Measurements from ENCODE around the gene C6orf120. TPM values are rescaled to one million over a fixed set of nuclear protein-coding genes. Genes with fewer than 3 reads are reported as not detected.

Gene C6orf120
- 28.2 and 30.1 TPM in 2 replicates for total RNA-seq
- 13.8 and 13.9 TPM in 2 replicates for polyA plus RNA-seq
- 9.1 and 10.5 TPM in 2 replicates for polyA plus RNA-seq (2011; cell fraction: cytosol; rRNA removed)
- polyA plus RNA-seq (2011; cell fraction: nucleus; rRNA removed) = 6.1 and 7.2 TPM in 2 replicates
- 17.9 and 21.9 TPM in 2 replicates for polyA plus RNA-seq (2012)
- 14.6 and 16.0 TPM in 2 replicates for polyA minus RNA-seq
- polyA minus RNA-seq (2011; cell fraction: cytosol; rRNA and poly(A)+ RNA removed) = 7.3 TPM
- polyA minus RNA-seq (2011; cell fraction: nucleus; rRNA and poly(A)+ RNA removed) = 12.1 and 18.8 TPM in 2 replicates
- Bru-seq, nascent RNA = percentile 88 among the genes with signal in this experiment
- percentile 96 among the genes with signal in this experiment for BruChase-seq, experiment 1, labeled RNA remaining after a 6-hour chase
- BruChase-seq, experiment 2, labeled RNA remaining after a 2-hour chase = percentile 95 among the genes with signal in this experiment
- long read RNA-seq, transcript C6orf120-201 (1 exons, 2,667 nt) = major isoform, 88 of 89 reads
- long read RNA-seq, partial matches to known transcripts = 0 of 89 reads
- long read RNA-seq, other reads (novel, unspliced or antisense) = 1 of 89 reads

DNA sequence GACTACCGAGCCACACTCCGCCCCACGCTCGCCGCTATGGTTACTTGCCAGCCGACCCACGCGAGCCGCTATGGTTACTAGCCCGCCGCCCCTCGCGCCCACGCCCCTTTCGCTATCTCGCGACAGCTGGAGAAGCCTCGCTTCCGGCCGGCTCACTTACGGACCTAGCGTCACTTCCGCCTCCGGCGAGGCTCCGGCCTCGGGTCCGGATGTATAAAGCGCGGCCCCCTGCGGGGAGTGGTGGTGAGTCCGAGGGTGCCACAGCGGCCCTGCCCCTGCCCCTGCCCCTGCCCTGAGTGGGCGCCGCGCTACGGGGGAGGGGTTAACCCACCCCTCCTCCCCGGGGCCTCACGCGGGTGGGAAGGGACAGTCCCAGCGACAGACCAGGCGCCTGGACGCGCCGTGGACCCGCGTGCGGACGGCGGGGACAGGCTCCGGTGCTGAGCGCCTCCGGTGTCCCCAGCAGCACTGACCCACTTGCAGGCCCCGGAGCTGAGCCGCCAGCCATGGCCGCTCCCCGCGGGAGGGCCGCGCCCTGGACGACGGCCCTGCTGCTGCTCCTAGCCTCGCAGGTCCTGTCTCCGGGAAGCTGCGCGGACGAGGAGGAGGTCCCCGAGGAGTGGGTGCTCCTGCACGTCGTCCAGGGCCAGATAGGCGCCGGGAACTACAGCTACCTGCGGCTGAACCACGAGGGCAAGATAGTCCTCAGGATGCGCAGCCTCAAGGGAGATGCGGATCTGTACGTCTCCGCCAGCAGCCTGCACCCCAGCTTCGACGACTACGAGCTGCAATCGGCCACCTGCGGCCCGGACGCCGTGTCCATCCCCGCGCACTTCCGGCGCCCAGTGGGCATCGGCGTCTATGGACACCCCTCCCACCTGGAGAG lies at the start of gene C6orf120, which contains the start of gene WDR27:
Gene C6orf120, plus strand, starts transcription at position 173 of the 886 bp plus-strand sequence. Its CDS starts 334 bp downstream, at position 507.
Gene WDR27, minus strand, starts transcription at position 76 of the 886 bp plus-strand sequence. CDS start 13,024 bp downstream, outside the sequence.
- Histone ChIP-seq H3K4me2 (ENCODE audit: insufficient read depth, low read length) (peak within 1 kb of the TSS; percentile 93), H3K27ac (ENCODE audit: insufficient read depth, low read depth, low read length) (peak within 1 kb of the TSS; percentile 76), H3K4me1 (ENCODE audit: control insufficient read depth, extremely low read depth, insufficient read depth, low read length) (peaks cover 57% of the 10 kb centered on the region), H3K9ac (replicated peaks; ENCODE audit: extremely low read depth, insufficient read depth, low read length) (peak within 1 kb of the TSS; percentile 91), H3K79me2 (ENCODE audit: control insufficient read depth, insufficient read depth, low read length) (peaks cover 56% of the 10 kb centered on the region), H3K36me3 (ENCODE audit: control insufficient read depth in 2 of 2, extremely low read depth in 1 of 2, insufficient read depth in 2 of 2, low read length in 2 of 2) (peaks cover 0 to 4% of the 10 kb centered on the region in 2 experiments), H2AFZ (ENCODE audit: low read depth, low read length) (peak within 1 kb of the TSS; percentile 32), H3K4me3 (replicated peaks in 1 of 3; ENCODE audit: insufficient read depth in 1 of 3, low read depth in 1 of 3, low read length in 3 of 3) (peak within 1 kb of the TSS; percentile 70 to 84 (median 71)), H3K9me1 (replicated peaks; ENCODE audit: control insufficient read depth, extremely low read depth, insufficient read depth, low read length) (no peaks in the 10 kb centered on the region), H3K27me3 (ENCODE audit: control insufficient read depth in 2 of 2, insufficient read depth in 2 of 2, low read length in 2 of 2) (no peaks in the 10 kb centered on the region), H4K20me1 (replicated peaks; ENCODE audit: control insufficient read depth, extremely low read depth, insufficient read depth, low read length) (no peaks in the 10 kb centered on the region), H3K9me3 (replicated peaks; ENCODE audit: control insufficient read depth, insufficient read depth, low read length) (no peaks in the 10 kb centered on the region)
- ChIA-PET POLR2A (interaction anchor here (0.7 to 1.6 kb wide), 4 partner anchors 26 to 50 kb away, joined by 3 to 6 read pairs (median 3); no protein-coding TSS in a partner anchor), CTCF (interaction anchor here (1.1 to 2.0 kb wide), 3 partner anchors 9 to 190 kb away, joined by 3 to 9 read pairs (median 7); no protein-coding TSS in a partner anchor)
- FAIRE-seq (peak; percentile 89), DNase-seq (ENCODE audit: low read depth, low spot score) (peak; percentile 97)
- intact Hi-C loops (cut with micrococcal nuclease) (loop anchor here (1.0 to 5.0 kb wide), 8 partner anchors 21 to 853 kb away; partner anchors contain the start of genes DYNLT2, ERMARD, FAM120B and TBP), dilution Hi-C loops (cut with MboI; ENCODE audit: extremely low pct_ligation_motif_present, low sequenced_read_pairs) (no loop called here)
- TF ChIP-seq EZH2 (IDR thresholded peaks at IDR 0.05; ENCODE audit: borderline replicate concordance, low read depth, low read length, severe bottlenecking) (no peak), MYC (IDR thresholded peaks at IDR 0.05; ENCODE audit: low read depth, low read length) (peak; percentile 40), FOS (IDR thresholded peaks at IDR 0.05; ENCODE audit: borderline replicate concordance, insufficient read depth, low read length) (no peak), GATA2 (IDR thresholded peaks at IDR 0.05; ENCODE audit: insufficient read depth, insufficient read length, low read depth, low read length) (no peak), POLR2A (IDR thresholded peaks at IDR 0.05; ENCODE audit: low read depth, low read length) (peak; percentile 78), POLR2AphosphoS5 (IDR thresholded peaks at IDR 0.05; ENCODE audit: insufficient read depth, low read depth, low read length) (peak; percentile 87), JUN (IDR thresholded peaks at IDR 0.05; ENCODE audit: borderline replicate concordance, insufficient read depth, insufficient read length, low read depth) (no peak)
- TF ChIP-seq, protein P1, sequence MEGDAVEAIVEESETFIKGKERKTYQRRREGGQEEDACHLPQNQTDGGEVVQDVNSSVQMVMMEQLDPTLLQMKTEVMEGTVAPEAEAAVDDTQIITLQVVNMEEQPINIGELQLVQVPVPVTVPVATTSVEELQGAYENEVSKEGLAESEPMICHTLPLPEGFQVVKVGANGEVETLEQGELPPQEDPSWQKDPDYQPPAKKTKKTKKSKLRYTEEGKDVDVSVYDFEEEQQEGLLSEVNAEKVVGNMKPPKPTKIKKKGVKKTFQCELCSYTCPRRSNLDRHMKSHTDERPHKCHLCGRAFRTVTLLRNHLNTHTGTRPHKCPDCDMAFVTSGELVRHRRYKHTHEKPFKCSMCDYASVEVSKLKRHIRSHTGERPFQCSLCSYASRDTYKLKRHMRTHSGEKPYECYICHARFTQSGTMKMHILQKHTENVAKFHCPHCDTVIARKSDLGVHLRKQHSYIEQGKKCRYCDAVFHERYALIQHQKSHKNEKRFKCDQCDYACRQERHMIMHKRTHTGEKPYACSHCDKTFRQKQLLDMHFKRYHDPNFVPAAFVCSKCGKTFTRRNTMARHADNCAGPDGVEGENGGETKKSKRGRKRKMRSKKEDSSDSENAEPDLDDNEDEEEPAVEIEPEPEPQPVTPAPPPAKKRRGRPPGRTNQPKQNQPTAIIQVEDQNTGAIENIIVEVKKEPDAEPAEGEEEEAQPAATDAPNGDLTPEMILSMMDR (IDR thresholded peaks at IDR 0.05; ENCODE audit: extremely low read depth in 1 of 2, insufficient read depth in 1 of 2, low read depth in 1 of 2, low read length in 2 of 2) = no peak
- TF ChIP-seq, protein P2, sequence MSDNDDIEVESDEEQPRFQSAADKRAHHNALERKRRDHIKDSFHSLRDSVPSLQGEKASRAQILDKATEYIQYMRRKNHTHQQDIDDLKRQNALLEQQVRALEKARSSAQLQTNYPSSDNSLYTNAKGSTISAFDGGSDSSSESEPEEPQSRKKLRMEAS (IDR thresholded peaks at IDR 0.05; ENCODE audit: insufficient read depth, insufficient read length) = peak; percentile 56
- BruUV-seq (replicated peaks) = no TSS peak
